ENCODE data around the gene GRIK2.

Gene GRIK2

DNA sequence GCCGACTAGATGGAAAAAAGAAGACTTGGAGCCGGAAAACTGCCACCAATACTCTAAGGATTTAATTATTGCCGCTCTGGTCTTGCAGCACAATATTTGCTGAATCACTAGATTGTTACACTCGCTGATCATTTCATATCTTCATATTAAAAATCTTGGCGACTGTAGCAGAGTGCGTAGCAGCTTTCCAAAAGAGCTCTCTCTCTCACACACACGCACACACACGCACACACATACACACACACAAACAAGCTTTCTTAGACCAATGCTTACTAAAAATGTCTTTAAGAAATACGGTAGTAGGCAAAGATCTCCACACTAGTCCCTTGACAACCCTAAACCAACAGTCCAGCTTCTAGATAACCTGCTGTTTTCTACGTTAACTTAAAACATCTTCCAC, 7.7 kb downstream of the GRIK2 start:
- DNase-seq: no peak

DNA sequence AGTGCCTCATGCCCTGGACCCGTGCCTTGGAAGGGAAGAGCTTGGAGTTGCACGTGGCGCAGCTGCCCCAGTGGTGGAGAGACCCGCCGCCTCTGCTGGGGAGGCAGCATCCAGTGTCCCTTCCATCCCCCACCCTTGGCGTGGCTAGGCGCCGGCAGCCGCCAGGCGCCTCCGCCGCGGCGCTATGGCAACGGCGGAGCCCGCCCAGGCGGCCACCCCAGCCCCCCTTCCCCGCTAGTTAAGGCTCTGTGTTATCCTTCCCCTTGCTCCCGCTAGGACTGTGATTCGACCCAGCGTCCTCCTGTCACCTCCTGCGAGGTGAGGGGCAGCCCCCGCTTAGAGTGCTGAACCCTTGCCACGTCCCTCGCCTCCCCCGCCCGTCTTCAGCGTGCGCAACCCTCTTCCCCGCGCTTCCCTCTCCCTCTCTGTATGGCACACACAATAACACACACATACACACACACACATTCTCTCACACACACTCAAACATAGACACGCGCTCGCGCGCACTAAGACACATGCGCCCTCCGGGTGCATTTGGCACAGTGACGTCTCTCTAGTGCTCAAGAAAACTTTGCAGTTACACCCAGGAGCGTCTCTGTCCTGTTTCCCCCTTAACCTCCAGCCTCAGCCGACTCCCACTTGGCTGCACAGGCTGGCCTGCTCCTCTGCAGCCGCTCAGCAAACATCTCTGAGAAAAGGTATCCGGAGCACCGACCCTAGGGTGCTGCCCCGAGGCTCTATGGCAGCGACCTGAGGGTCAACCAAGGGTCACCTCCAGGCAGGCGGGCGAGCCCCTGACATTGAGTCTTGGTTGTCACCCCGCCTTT, 8.5 kb downstream of the GRIK2 start:
- DNase-seq: no peak

DNA sequence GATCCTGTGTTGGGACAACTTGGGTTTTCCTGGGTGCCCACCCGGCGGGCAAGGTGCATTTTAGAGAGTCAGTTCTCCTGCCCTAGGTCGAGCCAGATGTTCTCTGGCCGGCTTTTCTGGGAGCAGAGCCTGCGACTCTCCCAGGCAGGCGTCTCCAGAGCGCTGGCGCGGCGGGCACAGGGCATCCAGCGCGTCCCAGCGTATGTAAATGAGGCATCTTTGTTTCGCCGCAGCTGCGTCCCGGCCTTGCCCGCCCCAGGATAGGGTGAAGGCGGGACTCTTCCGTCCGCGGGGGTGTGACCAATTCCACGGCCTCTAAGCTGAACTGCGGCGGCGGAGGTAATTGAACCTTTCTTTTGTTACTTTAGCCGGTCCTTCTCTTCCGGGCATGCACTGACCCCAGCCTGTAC, 9.1 kb downstream of the GRIK2 start:
- DNase-seq: no peak

DNA sequence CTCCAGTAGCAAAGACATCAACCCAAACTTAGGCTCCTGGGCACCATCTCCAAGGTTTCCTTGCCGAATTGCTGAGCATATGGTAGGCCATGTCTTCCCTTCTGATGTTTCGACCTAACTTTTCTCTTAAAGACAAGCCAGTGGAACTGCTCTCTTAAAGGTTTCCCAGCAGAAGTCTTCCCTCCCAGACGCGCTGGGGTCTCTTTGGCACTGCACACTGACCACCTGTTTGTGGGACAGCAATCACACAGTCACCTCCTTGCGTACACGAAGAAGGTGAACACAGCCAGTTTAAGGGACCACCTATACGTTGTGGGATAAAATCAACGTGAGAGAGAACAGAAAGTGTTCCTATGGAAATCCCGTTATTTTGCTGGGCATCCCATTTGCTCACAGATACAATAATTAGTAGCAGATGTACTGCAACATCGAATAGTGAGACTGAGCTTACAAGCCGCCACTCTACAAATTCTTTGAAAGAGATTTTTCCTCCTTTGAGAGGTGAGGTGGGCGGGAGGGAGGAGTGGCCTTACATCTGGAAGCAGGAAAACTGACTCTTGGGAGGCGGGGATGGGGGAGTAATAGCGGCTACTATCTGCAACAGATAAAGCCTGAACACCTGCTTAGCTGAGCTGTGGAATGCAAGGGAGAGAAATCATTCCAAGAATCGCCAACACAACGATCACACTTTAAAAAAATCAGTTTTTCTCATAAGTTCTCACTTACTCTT, 9.9 kb downstream of the GRIK2 start:
- DNase-seq: no peak

DNA sequence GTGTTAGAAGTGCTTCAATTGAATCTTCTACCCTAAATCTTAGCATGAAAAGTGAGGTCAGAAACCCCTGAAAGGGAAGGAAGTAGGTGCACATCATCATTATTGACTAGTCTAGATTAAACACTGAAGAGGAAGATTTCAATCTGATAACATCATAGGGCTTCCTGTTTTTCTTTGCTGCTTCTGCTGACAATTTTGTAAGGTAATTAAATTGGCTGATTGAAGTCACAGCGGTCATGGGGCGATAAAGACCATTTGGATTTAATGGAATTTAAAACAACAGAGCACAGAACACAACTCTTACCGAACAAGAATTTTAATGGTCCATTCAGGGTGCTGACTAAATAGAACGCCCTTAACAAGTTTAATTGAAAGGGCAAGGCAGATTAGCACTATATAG, 11.3 kb downstream of the GRIK2 start:
- DNase-seq: no peak

DNA sequence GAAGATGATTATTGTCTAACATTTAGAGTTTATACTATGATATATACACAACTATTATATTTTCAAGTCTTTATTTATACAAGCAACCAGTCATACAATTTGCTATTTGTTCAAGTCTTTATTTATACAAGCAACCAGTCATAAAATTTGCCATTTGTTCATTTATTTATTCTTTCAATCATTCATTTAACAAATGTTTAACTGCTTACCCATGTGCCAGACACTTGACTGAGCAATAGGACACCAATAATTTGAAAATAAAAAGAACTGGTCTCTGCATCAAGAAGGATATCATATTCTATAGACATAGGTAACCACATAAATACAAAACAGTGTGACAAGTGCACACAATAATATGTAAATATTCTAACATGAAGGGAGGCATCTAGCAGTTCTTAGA, 20.3 kb downstream of the GRIK2 start:
- no peak for DNase-seq

DNA sequence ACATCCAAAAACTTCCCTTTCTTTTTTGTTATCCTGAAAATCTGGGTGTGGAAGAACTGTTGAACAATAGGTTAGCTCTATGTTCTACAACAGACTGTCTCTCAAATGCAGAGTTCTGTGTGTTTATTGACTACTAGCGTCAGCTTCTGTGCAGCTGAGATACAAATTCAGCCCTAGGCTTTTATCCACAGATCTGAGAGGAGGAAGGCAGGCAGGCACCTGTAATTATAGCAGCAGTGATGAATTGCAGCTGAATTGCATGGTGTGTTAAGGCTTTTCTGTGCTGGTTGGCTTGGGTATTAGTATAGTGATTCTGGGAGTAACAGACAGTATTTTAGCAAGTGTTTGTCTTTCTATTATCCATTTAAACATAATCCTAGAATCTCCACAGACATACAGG, 24.4 kb downstream of the GRIK2 start:
- DNase-seq: no peak

DNA sequence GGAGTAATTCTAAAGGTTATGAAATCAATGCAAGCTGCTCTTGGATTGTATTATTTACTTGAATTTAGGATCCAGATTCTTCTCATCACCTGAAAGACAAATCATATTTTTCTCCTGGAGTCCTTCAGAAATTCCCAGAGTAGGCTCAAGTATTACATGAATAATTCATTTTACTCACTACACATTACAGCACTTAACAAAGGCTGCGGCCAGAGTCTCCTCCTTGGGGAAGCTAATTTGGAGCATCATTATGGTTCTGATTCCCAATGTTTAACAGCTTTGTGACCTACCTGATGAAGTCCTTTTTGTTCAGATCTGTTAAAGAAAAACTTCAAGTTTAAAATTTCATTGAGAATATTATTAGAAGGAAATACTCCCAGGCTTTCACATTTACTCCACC, 28.7 kb downstream of the GRIK2 start:
- DNase-seq: no peak

DNA sequence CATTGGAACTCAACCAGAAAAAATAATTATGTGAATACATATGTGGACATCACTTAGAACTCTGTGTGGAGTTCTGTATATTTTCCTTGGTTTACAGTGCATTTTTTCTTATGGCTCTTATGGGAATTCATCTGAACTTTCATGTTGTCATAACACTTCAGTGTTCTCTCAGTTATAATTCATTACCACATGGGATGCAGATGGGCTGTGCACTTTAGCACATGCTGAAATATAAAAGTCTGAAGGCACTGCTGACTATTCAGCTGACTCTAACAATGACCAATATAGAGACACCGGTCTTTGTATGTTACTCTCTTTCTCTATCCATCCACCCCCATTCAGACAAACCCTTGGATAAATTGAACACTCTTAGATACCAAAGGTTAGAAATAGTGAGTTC, 29.3 kb downstream of the GRIK2 start:
- no peak for DNase-seq

DNA sequence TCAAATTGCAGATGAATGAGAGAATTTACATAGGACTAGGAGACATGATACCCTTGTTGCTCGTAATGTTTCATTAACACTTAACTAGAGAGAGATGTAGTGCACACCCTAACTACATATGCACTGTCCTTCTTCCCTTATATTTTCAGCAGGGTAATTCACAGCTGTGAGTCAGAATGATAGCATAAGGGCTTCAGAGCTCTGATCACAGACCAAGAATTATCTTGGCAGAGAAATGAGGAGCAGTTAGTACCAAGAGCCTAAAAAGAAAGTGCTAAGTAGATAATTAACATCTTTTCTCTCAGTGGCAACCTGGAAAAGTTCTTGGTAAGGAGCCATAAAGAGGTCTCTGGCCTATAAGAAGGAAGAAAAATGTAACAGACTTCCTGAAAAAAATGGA, 35.8 kb downstream of the GRIK2 start:
- peak in 1 of 2 donors; percentile 35 for DNase-seq

DNA sequence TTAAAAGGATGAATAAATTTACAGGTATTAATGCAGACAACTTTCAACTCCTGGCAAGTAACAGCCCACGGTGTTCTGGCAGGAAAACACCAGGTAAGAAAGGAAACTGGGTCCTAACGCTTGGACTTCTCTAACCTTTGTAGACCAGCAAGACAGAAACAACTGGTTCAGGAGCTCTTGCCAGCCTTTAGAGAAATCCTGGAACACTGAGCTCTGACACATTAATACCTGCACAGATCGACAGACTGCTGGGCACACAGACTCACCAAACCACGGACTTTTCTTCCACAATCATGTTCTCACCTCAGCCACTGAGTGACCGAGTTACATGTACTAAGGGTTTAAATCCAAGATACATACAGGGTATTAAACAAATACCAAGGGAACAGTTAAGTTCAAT, 36.3 kb downstream of the GRIK2 start:
- no peak for DNase-seq

DNA sequence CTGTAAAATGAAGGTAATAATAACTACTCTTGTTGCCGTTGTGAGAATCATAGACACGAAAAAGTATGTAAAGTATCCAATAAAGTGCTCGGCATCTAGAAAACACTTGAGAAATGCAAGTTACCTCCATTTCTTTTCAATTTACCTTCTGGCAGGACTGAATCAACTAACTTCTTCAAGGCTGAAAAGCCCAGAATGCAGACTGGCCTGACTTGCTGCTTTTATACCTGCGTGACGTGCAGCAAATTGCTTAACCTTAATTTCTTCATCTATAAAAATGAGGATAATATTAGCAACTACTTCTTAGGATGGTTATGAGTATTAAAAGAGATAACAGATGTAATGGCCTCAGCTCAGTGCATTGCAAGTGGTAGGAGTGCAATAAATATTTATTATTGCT, 39.6 kb downstream of the GRIK2 start:
- DNase-seq: no peak

DNA sequence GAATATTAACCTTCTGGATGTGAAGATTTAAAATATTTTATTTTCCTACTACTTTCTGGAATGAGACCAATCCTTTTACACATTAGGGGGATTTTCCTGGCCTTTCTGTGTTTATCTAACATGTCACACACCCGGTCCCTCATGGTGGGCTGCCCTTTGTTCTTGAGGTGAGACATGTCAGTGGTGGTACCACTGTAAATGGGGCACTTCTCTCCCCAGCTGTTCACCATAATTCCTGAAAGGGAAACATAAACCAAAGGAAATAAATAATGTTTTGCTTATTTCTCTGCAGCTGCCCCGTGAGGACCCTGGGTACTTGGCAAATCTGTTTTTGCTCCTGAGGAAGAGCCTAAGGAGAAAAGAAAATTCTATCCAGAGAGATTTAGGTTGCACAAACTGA, 41.1 kb downstream of the GRIK2 start:
- no peak for DNase-seq

DNA sequence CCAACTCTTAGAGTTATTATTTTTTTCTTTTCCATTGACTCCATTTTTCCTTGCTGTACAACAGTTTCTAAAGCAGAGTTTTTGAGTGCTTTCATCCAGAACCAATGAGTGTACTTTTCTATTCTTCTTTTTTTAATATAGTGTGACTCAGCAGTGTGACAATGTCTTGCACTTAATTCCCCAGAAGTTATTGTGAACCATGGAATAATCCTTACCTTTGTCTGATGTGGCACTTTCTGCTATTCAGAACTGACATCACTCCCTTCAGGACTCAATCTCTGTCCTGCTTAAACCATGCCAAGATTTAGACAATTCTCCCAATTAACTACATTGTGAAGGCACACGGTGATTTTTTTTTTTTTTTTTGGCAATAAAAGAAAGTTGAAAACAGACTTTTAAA, 41.5 kb downstream of the GRIK2 start:
- DNase-seq: no peak

DNA sequence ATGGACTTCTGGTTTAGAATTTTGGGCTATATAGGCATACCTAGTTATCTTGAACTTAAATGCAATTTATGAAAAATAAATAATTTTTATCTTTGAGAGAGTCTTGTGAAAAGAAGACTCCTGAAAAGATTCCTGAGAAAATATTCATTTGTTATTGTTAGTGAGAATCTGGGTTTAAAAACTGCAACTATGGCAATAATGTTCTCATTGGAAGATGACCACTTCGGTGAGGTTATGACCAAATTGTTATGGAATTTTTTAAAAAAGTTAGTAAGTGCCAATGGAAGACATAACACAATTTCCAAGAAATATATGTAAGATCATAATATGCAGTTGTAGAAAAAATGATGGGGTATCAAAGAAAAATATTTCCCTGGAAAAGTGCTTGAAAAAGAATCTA, 46.3 kb downstream of the GRIK2 start:
- DNase-seq: no peak

DNA sequence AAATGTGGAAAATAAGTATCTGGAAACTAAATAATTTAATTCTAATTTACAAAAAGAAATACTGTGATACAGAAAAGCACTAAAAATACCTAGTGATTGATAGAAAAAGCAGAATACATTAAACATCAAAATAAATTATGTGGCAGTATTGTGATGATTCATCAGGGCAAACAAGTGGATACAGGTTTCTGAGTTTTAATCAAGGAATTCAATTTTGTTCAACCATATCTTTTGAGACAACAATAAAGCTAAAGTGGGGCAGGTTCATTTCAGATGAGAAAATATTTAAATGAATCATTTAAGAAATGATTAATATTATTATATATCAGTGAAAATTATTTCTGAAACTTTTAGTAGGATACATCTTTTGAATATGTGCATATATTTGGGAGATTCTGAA, 49.8 kb downstream of the GRIK2 start:
- no peak for DNase-seq

DNA sequence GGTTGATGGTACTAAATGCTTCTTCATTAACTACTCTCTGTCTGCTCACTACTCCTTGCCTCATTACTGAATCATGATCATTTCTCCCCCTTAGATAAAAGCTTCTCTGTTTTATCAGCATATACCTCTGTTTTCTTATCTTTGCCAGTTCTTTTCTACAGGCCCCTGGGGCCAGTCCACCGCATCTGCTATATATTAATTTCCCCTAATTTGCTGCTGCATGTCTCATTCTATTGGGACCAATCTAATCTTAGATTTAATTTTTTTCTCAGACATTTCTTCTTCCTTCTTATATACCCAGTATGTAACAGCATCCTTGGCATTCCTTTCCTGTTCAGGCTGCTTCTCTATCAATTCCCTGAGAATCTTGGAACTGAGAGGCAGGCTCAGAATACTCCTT, 51.2 kb downstream of the GRIK2 start:
- no peak for DNase-seq

DNA sequence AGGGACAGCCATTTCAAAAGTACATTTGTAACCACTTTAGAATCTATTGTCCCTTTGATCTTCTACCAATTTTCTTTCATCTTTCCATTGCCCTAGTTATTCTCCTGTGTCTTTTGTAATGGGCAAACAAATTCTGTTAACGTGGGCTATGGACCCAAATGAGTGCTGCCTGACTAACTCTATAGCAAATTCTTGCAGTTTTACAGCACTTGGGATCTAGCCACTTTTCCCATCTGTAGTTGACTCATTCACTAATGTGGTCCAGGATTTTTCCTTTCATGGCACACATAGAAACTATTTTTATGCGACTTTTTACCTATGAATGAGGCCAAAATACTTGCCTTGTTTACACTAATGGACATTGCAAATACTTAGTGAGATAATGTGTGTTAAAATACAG, 52.0 kb downstream of the GRIK2 start:
- DNase-seq: peak in 1 of 2 donors; percentile 32

DNA sequence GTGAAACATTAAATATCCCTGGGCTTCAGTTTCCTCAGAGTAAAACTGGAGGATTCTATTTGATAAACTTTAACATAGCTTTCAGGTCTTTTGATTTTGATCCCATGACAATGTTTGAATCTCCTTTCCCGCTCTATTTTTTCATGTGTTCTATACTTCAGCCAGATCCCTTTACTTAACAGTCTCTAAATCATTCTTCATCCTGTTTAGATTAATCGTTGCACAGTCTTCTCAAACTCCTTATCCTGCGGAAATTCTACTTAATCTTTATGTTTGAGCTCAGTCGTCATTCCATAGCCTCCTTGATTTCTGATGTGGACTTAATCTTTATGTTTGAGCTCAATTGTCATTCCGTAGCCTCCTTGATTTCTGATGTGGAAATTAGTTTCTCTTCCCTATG, 57.4 kb downstream of the GRIK2 start:
- no peak for DNase-seq

DNA sequence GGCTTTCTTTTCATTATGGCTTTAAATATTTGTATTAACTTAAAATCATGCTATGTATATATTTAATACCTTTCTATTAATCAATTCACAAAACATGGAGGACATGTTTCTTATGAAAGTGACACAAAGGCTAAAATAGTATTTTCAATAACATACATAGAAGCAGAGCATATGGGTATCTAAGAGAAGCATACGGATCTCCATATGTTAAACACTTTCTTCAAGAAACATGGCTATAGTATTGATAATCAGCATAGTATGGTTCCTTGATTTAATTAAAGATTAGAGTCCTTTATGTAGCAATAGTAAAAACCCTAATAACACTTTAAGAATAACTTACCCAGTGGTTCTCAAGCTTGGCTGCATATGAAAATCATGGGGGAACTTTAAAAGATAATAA, 58.5 kb downstream of the GRIK2 start:
- no peak for DNase-seq

DNA sequence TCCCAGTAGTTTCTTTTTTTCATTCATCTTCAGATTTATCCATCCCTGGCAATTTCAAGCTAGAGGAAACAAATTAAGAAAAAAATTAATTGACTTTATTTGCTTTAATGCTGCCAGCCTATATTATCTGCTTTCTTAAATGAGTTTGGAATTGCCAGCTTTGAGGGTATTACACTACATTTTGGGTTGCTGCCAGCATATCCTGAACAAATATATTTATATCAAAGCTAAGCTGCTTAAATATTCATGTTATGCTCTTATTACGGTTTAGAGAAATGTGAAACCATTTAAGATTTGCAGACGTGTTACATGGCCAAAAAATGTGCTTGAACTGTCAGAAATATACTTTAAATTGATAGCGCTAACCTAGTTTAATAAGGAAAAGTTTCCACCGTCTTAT, 59.7 kb downstream of the GRIK2 start:
- no peak for DNase-seq

DNA sequence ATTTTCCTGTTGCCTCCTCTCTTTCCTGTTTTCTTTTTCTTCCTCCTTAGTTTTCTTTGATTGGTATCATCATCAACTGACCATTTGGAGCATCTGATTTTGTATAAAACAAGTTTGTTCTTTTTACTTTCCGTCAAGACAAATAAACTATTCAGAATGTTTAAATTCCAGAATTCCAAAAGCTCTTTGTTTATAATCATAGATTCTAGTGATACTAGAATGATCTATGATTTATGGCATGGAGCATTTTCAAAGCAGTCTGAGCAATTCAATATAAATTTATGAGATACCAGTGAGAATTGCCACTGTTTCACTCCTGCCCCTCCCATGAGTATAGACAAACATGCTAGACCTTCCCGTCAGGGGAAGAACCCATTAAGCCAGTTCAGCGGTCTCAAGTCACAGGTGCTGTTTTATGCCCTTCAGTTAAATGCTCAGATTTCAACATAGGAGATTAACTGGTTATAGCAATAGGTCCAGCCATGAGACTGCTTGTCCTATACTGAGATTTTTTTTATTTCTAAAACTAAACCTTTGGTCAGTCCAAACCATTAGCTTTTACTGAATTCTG, 60.7 kb downstream of the GRIK2 start:
- no peak for DNase-seq

DNA sequence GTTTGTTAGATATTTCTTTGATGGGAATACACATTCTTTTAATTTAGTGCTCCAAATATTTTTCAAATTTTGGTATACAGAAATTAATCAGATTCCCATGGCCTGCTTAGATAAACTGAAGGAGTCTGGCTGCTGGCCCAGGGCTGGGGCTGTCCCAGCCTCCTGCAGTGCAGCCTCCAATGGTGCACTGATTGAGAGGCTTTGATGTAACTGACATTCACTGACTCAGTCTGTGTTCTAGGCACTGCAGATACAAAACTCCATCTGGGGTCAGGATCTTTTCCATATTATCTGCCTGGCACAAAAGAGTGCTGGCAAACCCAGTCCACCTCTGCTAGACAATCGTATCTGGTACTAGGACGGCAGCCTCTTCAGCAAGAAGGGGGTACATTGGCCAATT, 64.8 kb downstream of the GRIK2 start:
- no peak for DNase-seq

DNA sequence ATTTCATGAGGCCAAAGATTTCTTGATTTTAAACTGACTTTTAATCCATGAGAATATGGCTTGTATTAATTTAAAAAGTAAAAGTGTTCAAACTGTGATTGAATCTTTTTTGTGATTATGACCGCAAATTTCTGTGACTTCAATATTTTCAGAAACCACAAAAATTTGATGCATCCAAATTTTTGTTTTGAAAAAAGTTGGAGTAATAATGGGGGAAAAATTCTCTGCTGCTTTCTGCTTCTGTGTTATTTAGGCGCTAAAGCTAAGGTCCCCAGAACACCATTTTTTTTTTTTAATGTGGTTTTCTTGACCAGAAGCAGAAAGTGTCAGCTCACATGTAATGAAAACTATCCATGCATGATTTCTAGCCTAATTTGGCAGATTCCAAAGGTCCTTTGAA, 65.3 kb downstream of the GRIK2 start:
- DNase-seq: no peak

All from hippocampal formation (tissue), 2 donors.